ENCODE results near the gene NOL11. TPM values are rescaled to one million over a fixed set of nuclear protein-coding genes. Genes with fewer than 3 reads are reported as not detected.
"Not testable (repeated sequence)": the region's sequence is repeated elsewhere in the genome, so short reads cannot be mapped to it uniquely, and the experiment has no call there.

Gene NOL11
- total and polyA plus RNA-seq, 12 donors: 18.3 to 67.8 (median 33.1) TPM

DNA sequence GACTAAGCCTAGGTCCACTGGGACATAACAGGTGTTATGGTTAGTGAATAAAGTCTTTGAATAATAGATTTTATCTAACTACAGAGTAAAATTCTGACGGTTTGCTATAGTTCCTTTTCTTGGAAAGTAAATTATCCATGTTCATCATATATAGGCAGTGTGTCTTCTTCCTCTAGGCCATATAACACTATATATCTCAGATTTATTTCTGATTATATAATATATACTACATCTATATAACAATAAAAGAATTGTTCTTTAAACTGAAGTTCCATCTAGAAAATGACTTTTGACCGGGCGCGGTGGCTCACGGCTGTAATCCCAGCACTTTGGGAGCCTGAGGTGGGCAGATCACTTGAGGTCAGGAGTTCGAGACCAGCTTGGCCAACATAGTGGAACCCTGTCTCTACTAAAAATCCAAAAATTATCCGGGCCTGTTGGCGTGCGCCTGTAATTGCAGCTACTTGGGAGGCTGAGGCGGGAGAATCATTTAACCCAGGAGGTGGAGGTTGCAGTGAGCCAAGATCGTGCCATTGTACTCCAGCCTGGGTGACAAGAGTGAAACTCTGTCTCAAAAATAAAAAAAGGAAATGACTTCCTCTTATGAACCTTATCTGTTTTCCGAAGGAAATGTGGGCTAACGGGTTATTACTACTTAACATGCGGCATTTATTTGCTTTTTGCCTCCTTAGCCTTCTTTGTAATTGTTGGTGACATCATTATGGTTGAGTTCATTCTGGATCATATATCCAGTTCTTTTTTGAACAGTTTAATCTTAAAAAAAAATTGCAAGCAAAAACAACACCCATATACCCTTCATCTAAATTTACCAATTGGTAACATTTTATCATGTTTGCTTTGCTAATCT lies 29.2 kb downstream of the NOL11 start:
- Histone ChIP-seq H3K27ac (no peak overlapping the region), H3K4me1 (replicated peaks in 1 of 2) (no peaks in the 10 kb centered on the region), H3K9me3 (replicated peaks in 1 of 3) (no peaks in the 10 kb centered on the region), H3K36me3 (replicated peaks in 1 of 2) (peaks cover 0 to 64% of the 10 kb centered on the region in 2 donors), H3K27me3 (no peaks in the 10 kb centered on the region), H3K4me3 (no peak overlapping the region)
- intact Hi-C loops (cut with DNase I): no loop called here
- no peak for DNase-seq
- TF ChIP-seq, protein P1, sequence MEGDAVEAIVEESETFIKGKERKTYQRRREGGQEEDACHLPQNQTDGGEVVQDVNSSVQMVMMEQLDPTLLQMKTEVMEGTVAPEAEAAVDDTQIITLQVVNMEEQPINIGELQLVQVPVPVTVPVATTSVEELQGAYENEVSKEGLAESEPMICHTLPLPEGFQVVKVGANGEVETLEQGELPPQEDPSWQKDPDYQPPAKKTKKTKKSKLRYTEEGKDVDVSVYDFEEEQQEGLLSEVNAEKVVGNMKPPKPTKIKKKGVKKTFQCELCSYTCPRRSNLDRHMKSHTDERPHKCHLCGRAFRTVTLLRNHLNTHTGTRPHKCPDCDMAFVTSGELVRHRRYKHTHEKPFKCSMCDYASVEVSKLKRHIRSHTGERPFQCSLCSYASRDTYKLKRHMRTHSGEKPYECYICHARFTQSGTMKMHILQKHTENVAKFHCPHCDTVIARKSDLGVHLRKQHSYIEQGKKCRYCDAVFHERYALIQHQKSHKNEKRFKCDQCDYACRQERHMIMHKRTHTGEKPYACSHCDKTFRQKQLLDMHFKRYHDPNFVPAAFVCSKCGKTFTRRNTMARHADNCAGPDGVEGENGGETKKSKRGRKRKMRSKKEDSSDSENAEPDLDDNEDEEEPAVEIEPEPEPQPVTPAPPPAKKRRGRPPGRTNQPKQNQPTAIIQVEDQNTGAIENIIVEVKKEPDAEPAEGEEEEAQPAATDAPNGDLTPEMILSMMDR (IDR thresholded peaks at IDR 0.05): no peak
- no peak for TF ChIP-seq POLR2A (IDR thresholded peaks at IDR 0.05)
- WGBS, 4 donors: 79 to 82% (median 81%) methylated on average over 13 to 14 of the region's 14 CpGs

DNA sequence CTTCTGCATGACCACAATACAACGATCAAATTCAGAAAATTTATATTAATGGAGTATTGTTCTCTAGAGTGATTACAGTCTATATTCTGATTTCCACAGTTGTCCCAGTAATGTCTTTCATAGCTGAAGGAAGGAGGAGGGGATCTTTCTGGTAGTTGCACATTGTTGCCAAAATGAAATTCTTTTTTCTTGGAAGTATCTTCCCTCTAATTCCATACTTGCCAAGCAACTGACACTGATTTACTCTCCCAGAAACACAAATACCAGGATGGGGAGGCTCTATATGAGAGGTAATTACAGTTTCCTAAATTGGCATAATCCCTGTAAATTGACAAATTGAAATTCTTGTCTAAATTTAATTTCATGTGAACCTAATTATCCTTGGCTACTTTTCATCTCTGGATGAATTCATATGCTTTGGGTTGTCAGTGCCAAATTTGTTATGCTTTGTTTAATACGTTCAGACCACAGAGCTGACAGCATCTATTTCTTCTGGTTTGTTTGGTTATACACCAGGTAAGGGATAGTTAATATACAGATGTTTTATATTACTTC lies 30.0 kb downstream of the NOL11 start:
- intact Hi-C loops (cut with DNase I): no loop called here
- Histone ChIP-seq H3K27ac (no peak overlapping the region), H3K9me3 (replicated peaks in 1 of 3) (no peaks in the 10 kb centered on the region), H3K4me3 (no peak overlapping the region), H3K27me3 (no peaks in the 10 kb centered on the region), H3K36me3 (replicated peaks in 1 of 2) (peaks cover 0 to 56% of the 10 kb centered on the region in 2 donors), H3K4me1 (replicated peaks in 1 of 2) (no peaks in the 10 kb centered on the region)
- WGBS, 4 donors: 60 to 71% (median 66%) methylated on average over 2 of the region's 2 CpGs
- TF ChIP-seq, protein P1 (IDR thresholded peaks at IDR 0.05): no peak
- TF ChIP-seq POLR2A (IDR thresholded peaks at IDR 0.05): no peak
- DNase-seq: no peak

DNA sequence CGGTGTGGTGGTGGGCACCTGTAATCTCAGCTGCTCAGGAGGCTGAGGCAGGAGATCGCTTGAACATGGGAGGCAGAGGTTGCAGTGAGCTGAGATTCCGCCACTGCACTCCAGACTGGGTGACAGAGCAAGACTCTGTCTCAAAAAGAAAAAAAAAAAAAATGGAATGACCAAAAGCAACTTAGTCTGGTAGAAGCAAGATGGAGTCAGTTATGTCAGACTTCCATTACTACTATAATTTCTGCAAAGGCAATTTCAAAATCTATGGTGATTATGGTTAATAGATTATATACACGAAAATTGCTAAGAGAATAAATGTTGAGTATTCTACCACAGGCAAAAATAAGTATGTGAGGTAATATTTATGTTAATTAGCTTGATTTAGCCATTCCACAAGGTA lies 32.3 kb downstream of the NOL11 start:
- H3K9me3 ChIP-seq (replicated peaks in 1 of 3): no peaks in the 10 kb centered on the region
- no peak for TF ChIP-seq POLR2A (IDR thresholded peaks at IDR 0.05)
- TF ChIP-seq, protein P1 (IDR thresholded peaks at IDR 0.05): no peak
- 86 to 99% (median 98%) methylated on average over 4 of the region's 4 CpGs for WGBS, 4 donors
- no peak overlapping the region for H3K27ac ChIP-seq
- DNase-seq: peak in 1 of 7 donors; percentile 5
- peaks cover 0 to 48% of the 10 kb centered on the region in 2 donors for H3K36me3 ChIP-seq (replicated peaks in 1 of 2)
- H3K4me1 ChIP-seq (replicated peaks in 1 of 2): no peaks in the 10 kb centered on the region
- H3K4me3 ChIP-seq: no peak overlapping the region
- intact Hi-C loops (cut with DNase I): no loop called here
- H3K27me3 ChIP-seq: no peaks in the 10 kb centered on the region

DNA sequence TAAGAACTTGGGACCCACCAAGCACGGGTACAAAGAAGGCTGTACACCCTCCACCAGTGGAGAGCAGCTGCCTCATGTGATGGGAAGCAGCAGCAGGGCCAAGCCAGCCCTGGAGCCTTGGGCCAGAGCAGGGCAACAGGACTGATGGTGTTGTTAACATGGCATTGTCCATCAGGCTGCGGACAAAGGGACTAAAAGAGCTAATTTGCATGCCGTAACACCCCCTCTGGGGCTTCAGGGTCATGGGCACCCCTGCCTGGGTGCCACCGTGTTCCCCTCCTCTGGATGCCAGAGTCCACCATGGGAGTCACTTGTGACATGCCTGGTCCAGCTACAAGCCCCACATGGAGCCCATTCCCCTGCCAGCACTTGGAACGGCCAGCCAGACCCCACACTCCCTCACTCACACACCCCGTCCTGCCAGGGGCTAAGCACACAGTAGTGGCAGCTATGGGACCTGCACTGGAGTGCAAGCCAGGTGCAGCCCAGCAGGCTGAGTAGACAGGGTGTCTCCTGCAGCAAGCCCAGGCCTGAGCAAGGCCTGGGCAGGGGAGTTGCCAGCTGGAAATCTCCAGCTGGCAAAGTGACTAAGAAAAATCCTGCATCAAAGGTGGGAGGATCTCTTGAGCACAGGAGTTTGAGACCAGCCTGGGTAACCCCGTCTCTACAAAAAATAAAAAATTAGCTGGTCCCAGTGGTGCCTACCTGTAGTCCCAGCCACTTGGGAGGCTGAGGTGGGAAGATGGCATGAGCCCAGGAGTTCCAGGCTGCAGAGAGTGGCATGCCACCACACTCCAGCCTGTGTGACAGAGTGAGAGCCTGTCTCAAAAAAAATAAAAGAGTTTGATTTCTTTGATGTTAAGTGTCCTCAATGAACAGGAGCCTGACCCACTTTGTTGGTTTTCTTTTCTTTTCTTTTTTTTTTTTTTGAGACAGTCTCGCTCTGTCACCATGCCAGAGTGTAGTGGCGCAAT lies 33.7 kb downstream of the NOL11 start:
- Histone ChIP-seq H3K27ac (no peak overlapping the region), H3K4me3 (no peak overlapping the region), H3K36me3 (replicated peaks in 1 of 2) (peaks cover 0 to 35% of the 10 kb centered on the region in 2 donors), H3K4me1 (replicated peaks in 1 of 2) (no peaks in the 10 kb centered on the region), H3K27me3 (no peaks in the 10 kb centered on the region), H3K9me3 (replicated peaks in 1 of 3) (no peaks in the 10 kb centered on the region)
- intact Hi-C loops (cut with DNase I): no loop called here
- TF ChIP-seq POLR2A (IDR thresholded peaks at IDR 0.05): no peak
- TF ChIP-seq, protein P1 (IDR thresholded peaks at IDR 0.05): no peak
- DNase-seq: peak in 1 of 7 donors; percentile 34
- 82 to 89% (median 87%) methylated on average over 4 to 9 of the region's 9 CpGs for WGBS, 4 donors

DNA sequence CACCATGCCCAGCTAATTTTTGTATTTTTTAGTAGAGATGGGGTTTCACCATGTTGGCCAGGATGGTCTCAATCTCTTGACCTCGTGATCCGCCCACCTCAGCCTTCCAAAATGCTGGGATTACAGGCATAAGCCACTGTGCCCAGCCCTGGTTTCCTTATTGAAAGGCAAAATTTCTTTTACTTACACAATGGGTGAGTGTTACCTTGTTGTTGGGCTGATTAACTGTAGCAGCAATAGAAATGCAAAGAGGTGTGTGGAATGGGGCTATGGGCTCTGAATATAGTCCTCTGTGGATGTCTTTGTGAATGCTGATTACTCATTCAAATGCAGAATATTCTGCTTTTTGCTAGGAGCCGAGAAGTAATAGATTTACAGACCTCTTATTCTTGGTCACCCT lies 34.4 kb downstream of the NOL11 start:
- intact Hi-C loops (cut with DNase I): not testable (repeated sequence)
- WGBS, 4 donors: 90 to 98% (median 94%) methylated on average over 3 of the region's 3 CpGs
- peaks cover 0 to 34% of the 10 kb centered on the region in 2 donors for H3K36me3 ChIP-seq (replicated peaks in 1 of 2)

More for the DNA sequence above, 34.4 kb downstream of the NOL11 start:
- H3K4me1 ChIP-seq (replicated peaks in 1 of 2); H3K27ac ChIP-seq; H3K4me3 ChIP-seq; H3K27me3 ChIP-seq; H3K9me3 ChIP-seq (replicated peaks in 1 of 3): not testable (repeated sequence)
- peak in 1 of 7 donors; percentile 0 for DNase-seq
